Prostate gland (tissue), 2 donors: ENCODE data around the gene GAB4.

Experiments
- CTCF ChIP-seq, 4 experiments: fragments of 200-600 bp in 2 of 4; fragments of 450-650 bp in 2 of 4; sonication (generic) in 2 of 4; IDR thresholded peaks; 1 replicate in 3 of 4; 2 replicates in 1 of 4; pipeline ENCODE4 v1.5.1; 2016 to 2019; ENCODE audit warnings: antibody characterized with exemption in 4 of 4, mild to moderate bottlenecking in 2 of 4, moderate library complexity in 2 of 4
- POLR2A ChIP-seq: fragments of 450-650 bp; IDR thresholded peaks from one replicate; pipeline ENCODE4 v1.6.1; 2016; ENCODE audit warnings: antibody characterized with exemption, mild to moderate bottlenecking
- POLR2AphosphoS5 ChIP-seq: sonication (generic); formaldehyde crosslinking; IDR thresholded peaks from one replicate; pipeline ENCODE4 v1.6.1; 2017; ENCODE audit warnings: antibody characterized with exemption

DNA sequence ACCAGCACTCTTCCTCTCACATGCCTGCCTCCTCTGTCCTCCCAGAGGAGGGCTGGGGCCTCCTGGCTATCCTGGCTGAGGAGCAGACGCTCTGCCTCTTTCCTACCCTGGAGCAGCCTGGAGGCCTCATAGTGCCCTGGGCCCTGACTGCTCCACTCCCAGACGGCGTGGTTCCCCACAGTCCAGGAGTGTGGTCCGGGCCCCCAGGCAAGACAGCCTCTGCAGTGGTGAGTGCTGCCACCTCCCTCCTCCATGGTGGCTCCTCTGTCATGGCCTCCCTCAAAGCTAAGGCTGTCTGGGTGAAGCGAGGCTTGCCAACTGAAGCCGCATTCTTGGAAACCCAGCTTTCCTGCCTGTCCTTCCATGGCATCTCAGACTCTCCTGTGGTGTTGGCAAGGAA lies 19.8 kb downstream of the GAB4 start:
- TF ChIP-seq CTCF (IDR thresholded peaks at IDR 0.05), result no peak
- no peak for TF ChIP-seq POLR2A
- no peak for TF ChIP-seq POLR2AphosphoS5
